Brain pericyte (primary cell): ENCODE measurements around the gene NT5E.

Experiments
- DNase-seq: peaks from one replicate; pipeline ENCODE4 v3.0.0-alpha.2; 2012; ENCODE audit warnings: low read depth, low spot score

Gene NT5E

DNA sequence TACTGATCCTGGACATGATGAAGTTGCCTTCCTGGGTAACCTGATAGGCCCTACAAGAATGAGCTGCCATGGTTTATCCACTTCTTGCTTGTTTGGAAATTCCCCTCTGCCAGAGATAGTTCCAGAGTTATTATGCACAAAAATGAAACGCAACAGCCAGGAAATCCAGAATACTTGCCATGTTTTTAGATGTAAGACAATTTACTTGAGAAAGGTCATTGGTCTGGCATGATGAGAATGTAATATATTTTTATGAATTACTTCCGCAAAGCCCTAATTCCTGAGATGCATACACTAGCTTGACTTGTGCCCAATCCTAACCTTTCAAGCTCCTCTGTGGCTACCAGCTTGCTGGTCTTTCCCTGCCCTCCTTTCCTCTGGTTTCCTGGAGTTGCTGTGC lies 27.9 kb upstream of the NT5E start:
- no peak for DNase-seq

GRCh38 chr6:85422996-85423395 lies 26.9 kb upstream of the NT5E start:
- no peak for DNase-seq

- no peak for DNase-seq
These were observed 24.9 kb upstream of the NT5E start for GRCh38 chr6:85424981-85425380.

- no peak for DNase-seq
These were observed 23.9 kb upstream of the NT5E start for GRCh38 chr6:85425997-85426396.

DNA sequence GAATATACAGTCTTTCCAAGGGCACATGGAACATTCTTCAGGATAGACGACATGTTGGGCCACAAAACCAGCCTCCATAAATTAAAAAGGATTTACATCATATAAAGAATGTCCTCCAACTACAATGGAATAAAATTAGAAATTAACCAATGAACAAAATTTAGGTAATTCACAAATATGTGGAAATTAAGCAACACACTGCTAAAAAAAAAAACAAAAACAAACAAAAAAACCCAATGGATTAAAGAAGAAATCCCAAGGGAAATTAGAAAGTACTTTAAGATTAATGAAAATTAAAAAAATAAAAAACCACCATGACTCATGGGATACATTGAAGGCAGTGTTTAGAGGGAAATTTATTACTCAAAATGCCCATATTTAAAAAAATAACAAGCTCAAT lies 21.4 kb upstream of the NT5E start:
- DNase-seq, result no peak

GRCh38 chr6:85429346-85429745 lies 20.5 kb upstream of the NT5E start:
- DNase-seq, result no peak

DNA sequence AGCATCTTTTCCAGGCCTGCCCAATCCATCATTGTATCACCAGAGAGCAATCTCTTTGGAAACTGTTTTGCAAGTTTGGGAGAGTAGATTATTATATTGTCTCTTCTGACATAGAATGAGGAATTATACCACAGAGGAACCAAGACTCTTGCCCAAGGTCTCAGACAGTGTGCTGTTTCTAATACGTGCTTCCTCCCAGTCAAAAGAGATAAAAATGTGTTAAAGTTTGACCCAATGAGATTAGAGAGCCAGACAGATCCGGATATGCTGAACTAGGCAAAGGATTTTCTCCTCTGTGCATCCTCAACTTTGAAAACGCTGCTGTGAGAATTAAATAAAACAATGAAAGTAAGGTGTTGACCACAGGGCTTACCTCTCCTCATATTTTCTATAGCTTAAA lies 18.6 kb upstream of the NT5E start:
- no peak for DNase-seq

DNA sequence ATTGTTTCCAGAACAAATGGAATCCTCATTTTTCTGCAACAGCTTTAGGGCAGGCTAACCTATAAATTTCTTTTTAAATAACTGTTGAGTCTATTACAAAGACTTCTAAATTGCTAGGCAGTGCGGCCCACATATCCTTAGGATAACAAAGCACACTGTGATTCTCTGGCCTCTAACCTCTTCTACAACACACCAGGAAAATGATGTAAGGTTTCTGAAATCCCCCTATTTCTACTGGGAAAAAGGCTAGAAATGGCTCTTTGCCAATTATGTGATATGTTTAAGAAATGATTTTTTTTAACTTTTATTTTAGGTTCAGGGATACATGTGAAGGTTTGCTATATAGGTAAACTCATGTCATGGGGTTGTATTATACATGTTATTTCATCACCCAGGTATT lies 17.3 kb upstream of the NT5E start:
- no peak for DNase-seq

DNA sequence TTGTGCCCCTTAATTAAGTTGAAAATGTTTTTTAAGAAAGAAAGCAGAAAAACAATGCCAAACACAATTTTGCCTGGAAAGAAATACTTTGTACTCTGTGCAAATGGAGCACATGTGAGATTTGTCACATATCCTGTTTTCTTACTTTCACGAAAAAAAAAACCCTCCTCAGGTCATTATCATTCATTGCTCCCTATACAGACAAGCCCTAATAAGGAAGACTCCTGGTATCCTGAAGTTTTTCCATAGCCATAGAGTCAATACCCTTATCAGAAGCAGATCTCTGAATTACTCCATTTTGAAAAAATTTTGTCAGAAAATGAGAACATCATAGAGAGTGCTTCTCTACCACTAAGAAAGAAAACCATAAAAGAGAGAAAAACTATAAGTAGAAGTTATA lies 14.0 kb upstream of the NT5E start:
- DNase-seq, result no peak

DNA sequence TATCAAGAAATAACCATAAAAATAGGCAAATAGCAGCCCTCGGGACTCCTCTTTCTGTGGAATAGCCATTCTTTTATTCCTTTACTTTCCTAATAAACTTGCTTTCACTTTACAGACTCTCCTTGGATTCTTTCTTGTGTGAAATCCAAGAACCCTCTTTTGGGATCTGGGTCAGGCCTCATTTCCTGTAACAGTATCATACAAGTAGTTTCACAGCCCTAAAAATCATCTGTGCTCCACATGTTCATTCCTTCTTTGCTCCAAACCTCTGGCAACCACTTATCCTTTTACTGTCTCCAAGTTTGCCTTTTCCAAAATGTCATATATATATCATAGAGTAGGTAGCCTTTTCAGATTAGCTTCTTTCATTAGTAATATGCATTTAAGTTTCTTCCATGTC lies 13.5 kb upstream of the NT5E start:
- no peak for DNase-seq

DNA sequence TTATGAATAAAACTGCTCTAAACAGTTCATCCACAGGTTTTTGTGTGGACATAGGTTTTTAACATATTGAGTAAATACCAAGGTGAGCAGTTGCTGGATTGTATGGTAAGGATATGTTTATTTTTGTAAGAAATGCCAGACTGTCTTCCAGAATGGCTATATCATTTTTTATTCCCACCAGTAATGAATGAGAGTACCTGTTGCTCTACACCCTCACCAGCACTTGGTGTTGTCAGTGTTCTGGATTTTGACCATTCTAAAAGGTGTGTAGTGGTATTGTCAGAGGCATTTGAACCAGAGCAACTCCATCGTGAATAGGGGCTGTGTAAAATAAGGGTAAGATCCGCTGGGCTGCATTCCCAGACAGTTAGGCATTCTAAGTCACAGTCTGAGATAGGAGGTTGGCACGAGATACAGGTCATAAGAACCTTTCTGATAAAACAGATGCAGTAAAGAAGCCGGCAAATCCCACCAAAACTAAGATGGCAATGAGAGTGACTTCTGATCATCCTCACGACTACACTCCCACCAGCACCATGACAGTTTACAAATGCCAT lies 12.9 kb upstream of the NT5E start:
- DNase-seq, result no peak

DNA sequence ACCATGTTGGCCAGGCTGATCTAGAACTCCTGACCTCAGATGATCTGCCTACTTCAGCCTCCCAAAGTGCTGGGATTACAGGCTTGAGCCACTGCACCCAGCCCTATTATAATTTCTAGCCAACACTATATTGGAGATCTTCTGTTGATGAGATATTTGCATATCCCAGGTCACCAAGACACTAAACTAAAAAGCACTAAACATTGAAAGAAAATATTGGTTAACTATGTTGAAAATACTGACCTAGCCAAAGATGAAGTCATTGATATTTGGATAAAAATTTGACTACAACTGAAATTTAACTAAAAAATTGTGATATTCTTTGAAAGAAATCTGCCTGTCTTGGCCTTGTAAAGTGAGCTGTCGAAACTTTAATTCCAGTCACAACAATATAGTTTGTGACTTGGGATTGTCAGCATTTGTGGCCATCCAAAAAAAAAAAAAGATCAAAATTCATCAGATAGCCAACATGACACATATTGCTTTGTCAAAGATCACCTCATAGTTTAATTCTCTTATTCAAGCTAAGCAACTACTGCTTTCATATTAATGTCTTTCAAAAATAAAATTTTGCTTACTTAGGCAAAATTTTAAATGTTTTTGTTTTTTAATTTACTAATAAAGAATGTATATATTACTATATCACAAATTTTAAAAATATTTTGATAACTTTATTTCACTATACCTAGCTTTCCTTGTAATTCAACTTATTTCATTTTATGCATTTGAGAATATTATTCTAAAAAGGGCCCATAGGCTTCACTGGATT lies 6.3 kb upstream of the NT5E start:
- DNase-seq, result no peak

DNA sequence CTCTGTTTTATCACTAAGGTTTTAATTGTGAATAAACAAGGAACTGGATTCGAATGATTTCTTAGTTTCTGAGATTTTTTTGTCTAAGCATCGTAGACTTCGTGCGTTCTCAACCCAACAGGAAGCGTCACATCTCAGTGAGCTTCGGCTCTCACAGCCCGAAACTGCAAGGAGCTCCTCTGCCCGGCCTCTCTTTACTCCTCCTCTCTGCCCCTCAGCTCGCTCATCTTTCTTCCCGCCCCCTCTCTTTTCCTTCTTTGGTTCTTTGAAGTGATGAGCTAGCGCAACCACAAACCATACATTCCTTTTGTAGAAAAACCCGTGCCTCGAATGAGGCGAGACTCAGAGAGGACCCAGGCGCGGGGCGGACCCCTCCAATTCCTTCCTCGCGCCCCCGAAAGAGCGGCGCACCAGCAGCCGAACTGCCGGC lies 480 bp upstream of the NT5E start:
- no peak for DNase-seq

DNA sequence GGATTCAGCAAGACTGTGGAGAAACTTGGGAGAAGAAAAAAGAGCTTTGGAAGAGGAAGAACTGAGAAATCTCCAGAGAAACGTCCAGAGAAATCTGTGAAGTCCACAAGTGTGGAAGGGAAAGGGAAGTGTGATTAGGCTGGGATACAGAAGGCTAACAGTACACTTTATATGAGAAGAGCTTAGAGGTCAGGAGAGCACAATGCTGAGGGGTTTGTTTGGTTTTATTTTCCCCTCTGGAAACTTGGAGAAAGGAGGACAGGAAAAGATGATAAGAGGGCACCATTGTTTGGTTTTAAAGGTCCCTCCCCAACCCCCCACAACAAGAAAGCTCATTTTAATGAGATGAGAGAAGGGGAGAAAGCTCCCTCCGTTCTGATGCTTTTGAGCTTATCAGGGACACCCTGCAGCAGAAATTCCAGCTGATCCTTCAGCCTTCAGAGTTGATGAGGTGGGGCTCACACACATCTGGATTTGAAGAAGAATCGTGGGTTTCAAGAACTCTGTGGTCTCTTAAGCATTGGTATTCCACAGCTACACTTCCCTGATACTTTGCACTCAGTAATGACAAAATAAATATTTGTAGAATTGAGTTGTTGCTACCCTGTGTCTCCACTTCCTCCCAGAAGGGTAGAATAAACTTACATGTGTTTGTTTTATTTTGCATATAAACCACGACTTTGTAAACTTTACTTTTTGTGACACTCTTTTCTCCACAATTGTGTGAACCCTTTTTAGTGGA lies 1.9 kb downstream of the NT5E start:
- DNase-seq, result no peak

DNA sequence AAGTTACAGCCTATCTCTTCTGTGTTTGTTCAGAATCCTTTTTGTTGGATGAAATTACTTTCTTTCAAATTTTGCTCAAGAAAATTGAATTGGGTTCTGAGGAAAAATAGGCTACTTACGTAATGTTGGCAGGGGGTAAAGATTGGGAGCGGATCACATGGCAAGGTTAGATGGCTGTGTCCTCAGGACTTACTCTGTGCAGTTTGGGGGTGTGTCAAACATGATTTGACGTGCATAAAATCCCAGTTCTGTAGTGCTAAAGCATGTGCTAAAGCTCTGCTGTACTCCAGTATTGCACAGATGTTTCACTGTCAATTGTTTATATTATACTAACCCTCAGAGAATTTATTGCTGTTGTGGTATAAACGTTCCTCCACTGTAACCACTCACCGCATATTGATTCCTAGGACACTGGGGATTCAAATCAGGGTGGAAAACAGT lies 2.6 kb downstream of the NT5E start:
- no peak for DNase-seq

DNA sequence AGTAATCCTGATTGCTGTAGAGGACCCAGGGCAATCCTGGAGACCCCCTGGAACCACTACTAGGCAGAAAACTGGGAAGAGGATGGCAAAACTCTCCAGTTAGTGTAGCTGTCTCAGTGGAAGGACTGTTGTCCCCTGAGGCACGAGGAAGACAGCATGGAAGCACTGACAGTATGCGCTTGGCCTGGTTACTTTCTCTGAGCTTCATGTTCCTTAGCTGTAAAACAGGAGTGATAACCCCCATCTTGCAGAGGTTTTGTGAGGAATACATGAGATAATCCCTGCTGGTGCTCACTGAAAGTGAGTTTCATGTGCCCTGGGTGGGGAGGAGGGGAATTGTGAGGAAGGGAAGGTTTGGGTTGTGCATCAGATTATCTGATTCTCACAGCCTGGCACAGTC lies 3.2 kb downstream of the NT5E start:
- DNase-seq, result no peak

DNA sequence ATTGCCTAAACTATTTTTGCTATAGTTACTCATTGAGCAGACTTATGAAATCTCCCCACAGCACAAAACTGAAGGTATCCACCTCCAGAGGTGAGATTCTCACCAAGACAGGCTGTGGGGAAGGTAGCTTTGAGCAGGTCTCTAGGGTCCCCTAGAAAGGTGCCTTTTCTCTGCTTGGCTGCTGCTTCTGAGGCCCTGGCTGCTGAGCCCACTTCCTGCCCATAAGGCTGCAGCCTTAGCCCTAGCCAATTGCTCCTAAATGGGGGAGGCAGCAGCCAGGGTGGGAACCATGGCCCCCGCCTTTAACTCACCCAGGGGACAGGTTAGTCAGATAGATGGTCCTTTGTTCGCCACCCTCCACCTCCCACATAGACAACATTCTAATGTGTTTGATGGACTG lies 3.6 kb downstream of the NT5E start:
- no peak for DNase-seq

GRCh38 chr6:85455471-85456026 lies 5.7 kb downstream of the NT5E start:
- DNase-seq, result no peak

DNA sequence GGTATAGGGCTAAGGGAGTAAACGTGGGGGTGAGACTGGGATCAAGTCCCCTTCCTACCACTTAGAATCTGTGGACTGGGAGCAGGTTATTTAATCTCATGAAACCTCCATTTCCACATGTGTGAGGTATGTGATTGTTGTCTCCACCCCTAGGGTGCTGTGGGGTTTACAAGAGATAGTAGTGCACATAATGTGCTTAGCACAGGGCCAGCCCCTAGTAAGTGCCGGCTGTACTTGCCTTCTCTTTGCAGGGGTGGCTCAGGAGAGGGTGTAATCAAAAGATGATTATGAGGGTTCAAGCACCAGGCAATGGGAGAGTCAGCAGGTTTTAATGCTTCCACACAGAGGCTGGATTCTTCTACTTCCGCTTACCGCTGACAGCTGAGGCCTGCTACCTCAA lies 6.9 kb downstream of the NT5E start:
- DNase-seq, result no peak

DNA sequence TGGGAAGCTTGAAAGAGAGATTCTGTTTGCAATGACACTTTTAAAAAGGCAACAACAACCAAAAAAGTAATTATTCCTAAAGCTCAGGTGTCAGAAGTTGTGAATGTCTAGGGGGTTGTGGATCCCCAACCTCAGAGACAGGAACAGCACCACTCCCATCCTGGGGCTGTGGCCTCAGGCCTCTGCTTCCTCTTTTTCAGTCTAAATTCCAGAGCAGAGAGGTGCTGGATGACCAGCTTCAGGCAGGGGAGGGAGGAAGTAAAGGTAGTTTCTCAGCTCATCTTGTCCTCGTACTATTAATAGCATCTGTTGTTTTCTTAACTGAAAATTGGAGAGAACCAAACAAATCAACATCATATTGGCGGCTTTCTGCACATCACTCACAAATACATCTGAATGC lies 8.3 kb downstream of the NT5E start:
- DNase-seq, result no peak

DNA sequence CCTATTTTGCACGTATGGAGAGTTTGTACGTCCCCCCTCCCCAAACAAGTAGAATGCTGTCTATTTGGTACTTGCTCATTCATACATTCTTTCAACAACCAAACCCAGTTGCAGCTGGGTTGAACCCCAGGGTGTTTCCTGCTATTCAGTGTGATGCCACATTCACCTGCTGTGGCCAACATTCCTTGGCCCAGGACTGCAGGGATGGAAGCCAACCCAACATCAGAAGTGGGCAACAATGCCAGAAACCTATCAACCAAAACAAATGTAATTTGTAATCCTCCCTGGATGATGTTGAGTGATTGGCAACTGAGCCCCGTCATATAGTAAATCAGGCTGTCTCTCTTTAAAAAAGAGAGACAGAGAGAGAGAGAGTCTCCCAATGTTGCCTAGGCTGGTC lies 8.9 kb downstream of the NT5E start:
- no peak for DNase-seq

GRCh38 chr6:85459224-85459901 lies 9.5 kb downstream of the NT5E start:
- DNase-seq, result no peak
